ENCODE data around the gene SSH2. TPM values are rescaled to one million over a fixed set of nuclear protein-coding genes. Genes with fewer than 3 reads are reported as not detected.
A peak's percentile ranks its signal among the peaks of the same experiment; 100 is the strongest.

The SSH2 gene
- total RNA-seq, 1 experiment from 2014 or later: 2.8 TPM

GRCh38 chr17:29618272-29619065, 311.6 kb downstream of the SSH2 start:
- no peaks in the 10 kb centered on the region for H3K27me3 ChIP-seq
- no peaks in the 10 kb centered on the region for H3K9me3 ChIP-seq
- no peak overlapping the region for H3K4me3 ChIP-seq
- H3K36me3 ChIP-seq: no peaks in the 10 kb centered on the region
- no peak for DNase-seq

GRCh38 chr17:29617481-29618271, 312.4 kb downstream of the SSH2 start:
- Histone ChIP-seq H3K4me3 (no peak overlapping the region), H3K27me3 (no peaks in the 10 kb centered on the region), H3K36me3 (no peaks in the 10 kb centered on the region), H3K9me3 (no peaks in the 10 kb centered on the region)
- no peak for DNase-seq

- DNase-seq: no peak
- no peak overlapping the region for H3K4me3 ChIP-seq
- H3K27me3 ChIP-seq: no peaks in the 10 kb centered on the region
- H3K36me3 ChIP-seq: no peaks in the 10 kb centered on the region
- no peaks in the 10 kb centered on the region for H3K9me3 ChIP-seq
Measured at GRCh38 chr17:29617125-29617480, 312.9 kb downstream of the SSH2 start.

GRCh38 chr17:29616300-29617048, 313.6 kb downstream of the SSH2 start:
- Histone ChIP-seq H3K27me3 (no peaks in the 10 kb centered on the region), H3K4me3 (no peak overlapping the region), H3K36me3 (no peaks in the 10 kb centered on the region), H3K9me3 (no peaks in the 10 kb centered on the region)
- no peak for DNase-seq

- Histone ChIP-seq H3K27me3 (no peaks in the 10 kb centered on the region), H3K4me3 (peak overlapping the region; percentile 8; the same call in 1 of the 2 replicates), H3K9me3 (no peaks in the 10 kb centered on the region), H3K36me3 (no peaks in the 10 kb centered on the region)
- DNase-seq: peak; percentile 81
Measured at GRCh38 chr17:29615492-29616299, 314.3 kb downstream of the SSH2 start.

- H3K27me3 ChIP-seq: no peaks in the 10 kb centered on the region
Measured at GRCh38 chr17:29615048-29615385, 315.0 kb downstream of the SSH2 start.

GRCh38 chr17:29614349-29615047, 315.5 kb downstream of the SSH2 start:
- no peak for DNase-seq
- Histone ChIP-seq H3K4me3 (no peak overlapping the region), H3K27me3 (no peaks in the 10 kb centered on the region), H3K36me3 (no peaks in the 10 kb centered on the region), H3K9me3 (no peaks in the 10 kb centered on the region)

More at GRCh38 chr17:29615048-29615385, 315.0 kb downstream of the SSH2 start:
- DNase-seq: no peak
- no peaks in the 10 kb centered on the region for H3K36me3 ChIP-seq
- H3K4me3 ChIP-seq: peak overlapping the region; percentile 8; the same call in 1 of the 2 replicates
- no peaks in the 10 kb centered on the region for H3K9me3 ChIP-seq

- Histone ChIP-seq H3K36me3 (no peaks in the 10 kb centered on the region), H3K27me3 (no peaks in the 10 kb centered on the region), H3K9me3 (no peaks in the 10 kb centered on the region), H3K4me3 (no peak overlapping the region)
- no peak for DNase-seq
Measured at GRCh38 chr17:29613856-29614255, 316.2 kb downstream of the SSH2 start.

GRCh38 chr17:29613352-29613837, 316.6 kb downstream of the SSH2 start:
- no peak for DNase-seq
- H3K4me3 ChIP-seq: no peak overlapping the region

GRCh38 chr17:29612404-29613280, 317.4 kb downstream of the SSH2 start:
- H3K27me3 ChIP-seq: no peaks in the 10 kb centered on the region
- DNase-seq: no peak
- no peaks in the 10 kb centered on the region for H3K36me3 ChIP-seq
- H3K9me3 ChIP-seq: no peaks in the 10 kb centered on the region
- no peak overlapping the region for H3K4me3 ChIP-seq

More at GRCh38 chr17:29613352-29613837, 316.6 kb downstream of the SSH2 start:
- H3K9me3 ChIP-seq: no peaks in the 10 kb centered on the region
- no peaks in the 10 kb centered on the region for H3K27me3 ChIP-seq
- H3K36me3 ChIP-seq: no peaks in the 10 kb centered on the region

- no peaks in the 10 kb centered on the region for H3K9me3 ChIP-seq
- H3K4me3 ChIP-seq: no peak overlapping the region
- H3K27me3 ChIP-seq: no peaks in the 10 kb centered on the region
- DNase-seq: no peak
- H3K36me3 ChIP-seq: no peaks in the 10 kb centered on the region
Measured at GRCh38 chr17:29612094-29612403, 318.0 kb downstream of the SSH2 start.

GRCh38 chr17:29611351-29612093, 318.5 kb downstream of the SSH2 start:
- DNase-seq: no peak
- Histone ChIP-seq H3K27me3 (no peaks in the 10 kb centered on the region), H3K9me3 (no peaks in the 10 kb centered on the region), H3K36me3 (no peaks in the 10 kb centered on the region), H3K4me3 (no peak overlapping the region)

- DNase-seq: no peak
- no peaks in the 10 kb centered on the region for H3K27me3 ChIP-seq
- no peak overlapping the region for H3K4me3 ChIP-seq
- H3K36me3 ChIP-seq: no peaks in the 10 kb centered on the region
- no peaks in the 10 kb centered on the region for H3K9me3 ChIP-seq
Measured at GRCh38 chr17:29610395-29610794, 319.6 kb downstream of the SSH2 start.

- Histone ChIP-seq H3K27me3 (no peaks in the 10 kb centered on the region), H3K36me3 (no peaks in the 10 kb centered on the region), H3K9me3 (no peaks in the 10 kb centered on the region), H3K4me3 (no peak overlapping the region)
- DNase-seq: no peak
Measured at GRCh38 chr17:29608986-29609385, 321.0 kb downstream of the SSH2 start.

Data from MG63 (cell line).